G401.6 (cell line): ENCODE data around the gene SPOCD1.
A peak's percentile ranks its signal among the peaks of the same experiment; 100 is the strongest.

Source experiments
- FAIRE-seq: peaks from 2 replicates; lab custom pipeline; 2012; peaks lifted over from hg19 to GRCh38; lab: Jason Lieb, UNC

The SPOCD1 gene

GRCh38 chr1:31799895-31800673 lies 15.7 kb downstream of the SPOCD1 start:
- no peak for FAIRE-seq

- no peak for FAIRE-seq
Measured at GRCh38 chr1:31799196-31799894, 16.5 kb downstream of the SPOCD1 start.

GRCh38 chr1:31798433-31799195 lies 17.2 kb downstream of the SPOCD1 start:
- peak; percentile 97 for FAIRE-seq

GRCh38 chr1:31798086-31798432 lies 17.8 kb downstream of the SPOCD1 start:
- no peak for FAIRE-seq

- FAIRE-seq, result no peak
Measured at GRCh38 chr1:31797216-31797615, 18.6 kb downstream of the SPOCD1 start.

- FAIRE-seq, result no peak
Measured at GRCh38 chr1:31796707-31797106, 19.1 kb downstream of the SPOCD1 start.

GRCh38 chr1:31795801-31796621 lies 19.8 kb downstream of the SPOCD1 start:
- no peak for FAIRE-seq

GRCh38 chr1:31795096-31795675 lies 20.6 kb downstream of the SPOCD1 start:
- no peak for FAIRE-seq

GRCh38 chr1:31793586-31794285 lies 22.1 kb downstream of the SPOCD1 start:
- FAIRE-seq, result no peak

GRCh38 chr1:31793086-31793485 lies 22.7 kb downstream of the SPOCD1 start:
- no peak for FAIRE-seq

GRCh38 chr1:31792541-31792940 lies 23.3 kb downstream of the SPOCD1 start:
- FAIRE-seq, result no peak

GRCh38 chr1:31792116-31792515 lies 23.7 kb downstream of the SPOCD1 start:
- FAIRE-seq, result no peak

- FAIRE-seq, result no peak
Measured at GRCh38 chr1:31791131-31791858, 24.5 kb downstream of the SPOCD1 start.

- no peak for FAIRE-seq
Measured at GRCh38 chr1:31790641-31791091, 25.2 kb downstream of the SPOCD1 start.

GRCh38 chr1:31790140-31790539 lies 25.7 kb downstream of the SPOCD1 start:
- no peak for FAIRE-seq

- FAIRE-seq, result peak; percentile 54
Measured at GRCh38 chr1:31789259-31790065, 26.4 kb downstream of the SPOCD1 start.

GRCh38 chr1:31788825-31789256 lies 27.0 kb downstream of the SPOCD1 start:
- no peak for FAIRE-seq

- peak; percentile 91 for FAIRE-seq
Measured at GRCh38 chr1:31788138-31788824, 27.5 kb downstream of the SPOCD1 start.

- FAIRE-seq, result no peak
Measured at GRCh38 chr1:31787786-31788137, 28.1 kb downstream of the SPOCD1 start.
